K562 (cell line): Measurements from ENCODE around the gene L3MBTL3. TPM values are rescaled to one million over a fixed set of nuclear protein-coding genes. Genes with fewer than 3 reads are reported as not detected.

Experiments
- ATAC-seq: fragments of 200-7000 bp; cut with Tn5 transposase; 3 replicates; pipeline ENCODE4 v1.9.1; 2020; ENCODE audit warnings: moderate library complexity
- BruUV-seq: library from RNA; stranded (reverse); fragments of 400-500 nt; replicated peaks from 2 replicates; lab custom pipeline; 2021; lab: Mats Ljungman, UMichigan
- CTCF ChIA-PET: fragments of 300-600 bp; formaldehyde crosslinking; extraction: SDS; loops from one replicate; lab custom pipeline; 2021; ENCODE audit warnings: low intra/inter-chr PET ratio; lab: Yijun Ruan, JAX
- POLR2A ChIA-PET: fragments of 300-600, 350-650 bp; sonication (Branson Sonifier 250); formaldehyde crosslinking; extraction: SDS; loops from one replicate; lab custom pipeline; 2021; ENCODE audit warnings: antibody characterized with exemption, inconsistent platforms; lab: Yijun Ruan, JAX
- DNase-seq, 4 experiments: peaks; one replicate each; pipeline versions ENCODE4 v3.0.0 to v3.0.0-alpha.2; 2011 to 2018; ENCODE audit warnings: low spot score in 3 of 4, mixed read lengths in 3 of 4; ENCODE audit errors: extremely low read depth in 1 of 4
- FAIRE-seq: peaks from 2 replicates; lab custom pipeline; 2011; peaks lifted over from hg19 to GRCh38; lab: Jason Lieb, UNC
- H2AFZ ChIP-seq: 2 replicates; pipeline ENCODE4 v1.6.0; 2011; ENCODE audit warnings: low read depth, low read length, control low read depth, inconsistent platforms
- H3K27ac ChIP-seq: fragments of 200-600 bp; 3 replicates; pipeline ENCODE4 v1.8.0; 2011; ENCODE audit warnings: low read depth, mild to moderate bottlenecking, control low read depth, inconsistent platforms, low read length, moderate library complexity, mixed read lengths; ENCODE audit errors: extremely low read depth
- H3K27me3 ChIP-seq, 2 experiments: fragments of 300-600 bp in 1 of 2; 2 replicates in 1 of 2; 3 replicates in 1 of 2; pipeline versions ENCODE4 v1.6.0 to v1.8.0; 2011; ENCODE audit warnings: inconsistent platforms in 2 of 2, low read length in 2 of 2, mild to moderate bottlenecking in 1 of 2, mixed read lengths in 1 of 2, moderate library complexity in 1 of 2; ENCODE audit not compliant: control insufficient read depth in 2 of 2, insufficient read depth in 2 of 2
- H3K36me3 ChIP-seq: fragments of 300-600 bp; 3 replicates; pipeline ENCODE4 v1.8.0; 2011; ENCODE audit warnings: mild to moderate bottlenecking, low read length, inconsistent platforms; ENCODE audit not compliant: control insufficient read depth, insufficient read depth
- H3K4me1 ChIP-seq, 2 experiments: fragments of 200-600 bp in 1 of 2; replicated peaks in 1 of 2; 2 replicates in 1 of 2; 3 replicates in 1 of 2; pipeline versions ENCODE4 v1.5.1 to v1.8.0; 2011; ENCODE audit warnings: inconsistent platforms in 2 of 2, low read length in 2 of 2, mild to moderate bottlenecking in 1 of 2, mixed read lengths in 1 of 2, moderate library complexity in 1 of 2; ENCODE audit not compliant: control insufficient read depth in 2 of 2, insufficient read depth in 2 of 2
- H3K4me2 ChIP-seq: 2 replicates; pipeline ENCODE4 v1.6.1; 2011; ENCODE audit warnings: low read length, control low read depth, inconsistent platforms, mixed read lengths; ENCODE audit not compliant: insufficient read depth
- H3K4me3 ChIP-seq: fragments of 200-600 bp; sonication (generic), shearing (Covaris generic); 2 replicates; pipeline ENCODE4 v1.5.1; 2016; ENCODE audit warnings: control low read depth, inconsistent platforms
- H3K79me2 ChIP-seq: fragments of 200-600 bp; 3 replicates; pipeline ENCODE4 v1.8.0; 2011; ENCODE audit warnings: low read length, inconsistent platforms; ENCODE audit not compliant: control insufficient read depth, insufficient read depth
- H3K9ac ChIP-seq, 2 experiments: 2 replicates each; pipeline versions ENCODE4 v1.6.0 to v1.6.1; 2011; ENCODE audit warnings: low read depth in 2 of 2, low read length in 2 of 2, control low read depth in 1 of 2, inconsistent platforms in 1 of 2, mild to moderate bottlenecking in 1 of 2, mixed read lengths in 1 of 2; ENCODE audit not compliant: insufficient read depth in 1 of 2
- H3K9me1 ChIP-seq: one replicate; pipeline ENCODE4 v1.6.0; 2011; ENCODE audit warnings: inconsistent platforms, mild to moderate bottlenecking, low read length, moderate library complexity; ENCODE audit not compliant: control insufficient read depth, insufficient read depth
- H3K9me3 ChIP-seq: replicated peaks from 2 replicates; pipeline ENCODE4 v1.5.1; 2011; ENCODE audit warnings: low read depth, low read length, inconsistent platforms; ENCODE audit not compliant: control insufficient read depth, insufficient read depth
- H4K20me1 ChIP-seq: replicated peaks from 2 replicates; pipeline ENCODE4 v1.6.1; 2011; ENCODE audit warnings: low read length, inconsistent platforms, mixed read lengths; ENCODE audit not compliant: control insufficient read depth, insufficient read depth
- CEBPB ChIP-seq: fragments of 450-650 bp; IDR thresholded peaks from 2 replicates; pipeline ENCODE4 v1.6.1; 2016; ENCODE audit warnings: missing genetic modification characterization, missing compliant biosample characterization
- CEBPG ChIP-seq, 3 experiments: fragments of 200-800 bp in 1 of 3; sonication (Bioruptor generic) in 1 of 3; sonication (generic) in 1 of 3; formaldehyde crosslinking in 1 of 3; IDR thresholded peaks in 2 of 3; conservative IDR thresholded peaks in 1 of 3; 2 replicates each; pipeline versions ENCODE4 v1.6.1 to v1.8.0; 2016 to 2022; ENCODE audit warnings: missing compliant biosample characterization in 2 of 3, missing genetic modification characterization in 2 of 3, mild to moderate bottlenecking in 1 of 3, missing genetic modification reagents in 1 of 3
- HMG20A ChIP-seq: fragments of 450-650 bp; formaldehyde crosslinking; conservative IDR thresholded peaks from 2 replicates; pipeline ENCODE4 v1.4.0; 2020; ENCODE audit warnings: mild to moderate bottlenecking, mixed read lengths
- RHOXF2B ChIP-seq: fragments of 250-450 bp; sonication (Bioruptor Pico); conservative IDR thresholded peaks from 2 replicates; pipeline ENCODE4 v1.5.1; 2021
- ZBTB40 ChIP-seq, 2 experiments: fragments of 450-650 bp in 1 of 2; sonication (generic) in 1 of 2; formaldehyde crosslinking in 1 of 2; IDR thresholded peaks; 2 replicates each; pipeline versions ENCODE4 v1.7.1 to v1.9.0; 2016 to 2022; ENCODE audit warnings: inconsistent platforms in 1 of 2, mild to moderate bottlenecking in 1 of 2, missing genetic modification reagents in 1 of 2
- ZEB2 ChIP-seq: fragments of 450-650 bp; IDR thresholded peaks from 2 replicates; pipeline ENCODE4 v1.6.1; 2016
- ZKSCAN3 ChIP-seq: fragments of 250-450 bp; sonication (Bioruptor Pico); IDR thresholded peaks from 2 replicates; pipeline ENCODE4 v1.4.0; 2020
- ZNF277 ChIP-seq: fragments of 250-450 bp; sonication (Bioruptor Pico); IDR thresholded peaks from 2 replicates; pipeline ENCODE4 v1.8.0; 2022; ENCODE audit warnings: inconsistent platforms, mild to moderate bottlenecking, moderate library complexity, borderline replicate concordance
- WGBS: fragments of 100-300 bp; shearing (Covaris generic); methylation state at CpG from one replicate; pipeline ENCODE4 v1.1.6; 2016; ENCODE audit warnings: low coverage, mixed read lengths; ENCODE audit not compliant: insufficient coverage; ENCODE audit errors: missing lambda C conversion rate; 5-methylcytosine and 5-hydroxymethylcytosine counted together
- in situ Hi-C: fragments of 300-500 bp; cut with MboI; formaldehyde crosslinking; loops from 4 replicates; pipeline ENCODE4 v1.15.0; 2018; ENCODE audit warnings: inconsistent platforms, mixed read lengths
- intact Hi-C: fragments of 100-400 bp; cut with micrococcal nuclease; formaldehyde crosslinking; loops from 2 replicates; pipeline ENCODE4 v1.14.2; 2022
- polyA plus RNA-seq, 8 experiments: library from polyadenylated mRNA; depleted of rRNA in 4 of 8; stranded (reverse) in 5 of 8; unstranded in 3 of 8; fragments of >200 nt; fragmentation: Nextera tagmentation in 2 of 8; fragmentation: Illumina TruSeq in 1 of 8; extraction: Ambion mirVana in 2 of 8; extraction: Trizol in 1 of 8; gene quantifications; 2 replicates each; pipeline versions ENCODE4 v1.2.1 to v1.2.3, GENCODE V29; 2011 to 2014; ENCODE audit warnings: inconsistent platforms in 1 of 8, missing spikeins in 1 of 8
- total RNA-seq, 7 experiments: library from RNA; depleted of rRNA in 6 of 7; stranded (reverse); fragments of >200 nt in 6 of 7; fragmentation: Illumina TruSeq in 2 of 7; extraction: Trizol in 2 of 7; gene quantifications; 2 replicates each; pipeline versions ENCODE4 v1.2.1 to v1.2.3, GENCODE V29; 2011 to 2021; ENCODE audit warnings: low replicate concordance in 1 of 7

L3MBTL3 gene
- total and polyA plus RNA-seq, 9 of the 15 experiments (the other 6 are each of a cell fraction or from before 2014, with no cell fraction given) = 0.83 to 6.9 (median 5.4) TPM

- in situ Hi-C loops = no loop called here
- DNase-seq = no peak
- WGBS = 57% methylated on average over 4 of the region's 4 CpGs
- H2AFZ ChIP-seq = no peak overlapping the region
- H3K4me2 ChIP-seq = no peak overlapping the region
- no peaks in the 10 kb centered on the region for H3K79me2 ChIP-seq
- no peak overlapping the region for H3K27ac ChIP-seq
- ChIA-PET CTCF (no interaction called here), POLR2A (no interaction called here)
- ATAC-seq = no peak
- no TSS peak for BruUV-seq
- H3K4me1 ChIP-seq = no peaks in the 10 kb centered on the region
- H3K27me3 ChIP-seq = no peaks in the 10 kb centered on the region
- no peak for FAIRE-seq
- H3K9me1 ChIP-seq = no peaks in the 10 kb centered on the region
- intact Hi-C loops = no loop called here
- no peak overlapping the region for H3K4me3 ChIP-seq
- no peaks in the 10 kb centered on the region for H4K20me1 ChIP-seq
- no peak overlapping the region for H3K9ac ChIP-seq
- no peaks in the 10 kb centered on the region for H3K36me3 ChIP-seq
- H3K9me3 ChIP-seq = no peaks in the 10 kb centered on the region
- TF ChIP-seq CEBPB (tag) (peak; percentile 70), ZNF277 (CRISPR knock-in tag) (no peak), HMG20A (CRISPR knock-in tag) (no peak), ZBTB40 (IDR thresholded peaks at IDR 0.05) (no peak), ZBTB40 (CRISPR knock-in tag; IDR thresholded peaks at IDR 0.05) (no peak), RHOXF2B (CRISPR knock-in tag) (no peak), CEBPG (CRISPR knock-in tag; IDR thresholded peaks at IDR 0.05) (no peak), CEBPG (tag; conservative IDR thresholded peaks at IDR 0.05 in 1 of 2, IDR thresholded peaks at IDR 0.05 in 1 of 2) (peak in 1 of 2 experiments; percentile 72; a peak in 2 of 4 replicates), ZEB2 (no peak), ZKSCAN3 (CRISPR knock-in tag) (no peak)
Observed at GRCh38 chr6:130043344-130043743, 25.0 kb downstream of the L3MBTL3 start.
